ENCODE results near the gene COL4A2. TPM values are rescaled to one million over a fixed set of nuclear protein-coding genes. Genes with fewer than 3 reads are reported as not detected.

COL4A2 gene
- total RNA-seq, 4 donors from 2014 or later, result 75.1 to 322 (median 115) TPM

GRCh38 chr13:110475117-110475516 is 168.0 kb downstream of the COL4A2 start:
- intact Hi-C loops (cut with DNase I; ENCODE audit: low total_unique reads), result no loop called here
- 67 to 81% methylated on average over 3 to 9 of the region's 9 CpGs for WGBS, 2 donors (ENCODE audit: low coverage in 1 of 2)
- no peaks in the 10 kb centered on the region for H3K36me3 ChIP-seq

GRCh38 chr13:110475550-110476219 is 168.6 kb downstream of the COL4A2 start:
- no peak for DNase-seq
- Histone ChIP-seq H3K9me3 (no peaks in the 10 kb centered on the region), H3K27ac (no peak overlapping the region), H3K4me3 (no peak overlapping the region), H3K36me3 (no peaks in the 10 kb centered on the region), H3K27me3 (no peaks in the 10 kb centered on the region), H3K4me1 (no peaks in the 10 kb centered on the region)
- in situ Hi-C loops (cut with MboI; ENCODE audit: low pct_ligation_motif_present in 1 of 4, low pct_unique_long_range_greater_than_20kb in 1 of 4, low sequenced_read_pairs in 3 of 4), result no loop called here
- 90 to 93% methylated on average over 9 to 18 of the region's 18 CpGs for WGBS, 2 donors (ENCODE audit: low coverage in 1 of 2)
- TF ChIP-seq CTCF (IDR thresholded peaks at IDR 0.05) (no peak), EP300 (IDR thresholded peaks at IDR 0.05; ENCODE audit: low read depth) (no peak), POLR2A (IDR thresholded peaks at IDR 0.05) (no peak), POLR2AphosphoS5 (IDR thresholded peaks at IDR 0.05) (no peak)
- intact Hi-C loops (cut with DNase I; ENCODE audit: low total_unique reads), result no loop called here

More at GRCh38 chr13:110475117-110475516, 168.0 kb downstream of the COL4A2 start:
- in situ Hi-C loops (cut with MboI; ENCODE audit: low pct_ligation_motif_present in 1 of 4, low pct_unique_long_range_greater_than_20kb in 1 of 4, low sequenced_read_pairs in 3 of 4), result no loop called here
- Histone ChIP-seq H3K4me3 (no peak overlapping the region), H3K27ac (no peak overlapping the region), H3K4me1 (no peaks in the 10 kb centered on the region), H3K27me3 (no peaks in the 10 kb centered on the region), H3K9me3 (no peaks in the 10 kb centered on the region)
- TF ChIP-seq POLR2A (IDR thresholded peaks at IDR 0.05), result no peak
- TF ChIP-seq CTCF (IDR thresholded peaks at IDR 0.05), result no peak
- TF ChIP-seq EP300 (IDR thresholded peaks at IDR 0.05; ENCODE audit: low read depth), result no peak
- TF ChIP-seq POLR2AphosphoS5 (IDR thresholded peaks at IDR 0.05), result no peak
- DNase-seq, result no peak

- in situ Hi-C loops (cut with MboI; ENCODE audit: low pct_ligation_motif_present in 1 of 4, low pct_unique_long_range_greater_than_20kb in 1 of 4, low sequenced_read_pairs in 3 of 4), result no loop called here
- no peaks in the 10 kb centered on the region for H3K36me3 ChIP-seq
Observed at GRCh38 chr13:110476220-110476617, 169.1 kb downstream of the COL4A2 start.

GRCh38 chr13:110477706-110478245 is 170.7 kb downstream of the COL4A2 start:
- H3K4me3 ChIP-seq, result no peak overlapping the region
- WGBS, 2 donors (ENCODE audit: low coverage in 1 of 2), result 69 to 91% methylated on average over 1 to 3 of the region's 4 CpGs
- no peaks in the 10 kb centered on the region for H3K9me3 ChIP-seq
- in situ Hi-C loops (cut with MboI; ENCODE audit: low pct_ligation_motif_present in 1 of 4, low pct_unique_long_range_greater_than_20kb in 1 of 4, low sequenced_read_pairs in 3 of 4) (no loop called here), intact Hi-C loops (cut with DNase I; ENCODE audit: low total_unique reads) (no loop called here)
- no peaks in the 10 kb centered on the region for H3K27me3 ChIP-seq
- no peak for DNase-seq
- no peak for TF ChIP-seq CTCF (IDR thresholded peaks at IDR 0.05)
- no peak for TF ChIP-seq EP300 (IDR thresholded peaks at IDR 0.05; ENCODE audit: low read depth)
- no peak for TF ChIP-seq POLR2A (IDR thresholded peaks at IDR 0.05)
- no peak for TF ChIP-seq POLR2AphosphoS5 (IDR thresholded peaks at IDR 0.05)
- H3K36me3 ChIP-seq, result no peaks in the 10 kb centered on the region
- H3K4me1 ChIP-seq, result no peaks in the 10 kb centered on the region
- no peak overlapping the region for H3K27ac ChIP-seq

More at GRCh38 chr13:110476220-110476617, 169.1 kb downstream of the COL4A2 start:
- Histone ChIP-seq H3K27ac (no peak overlapping the region), H3K4me3 (no peak overlapping the region), H3K4me1 (no peaks in the 10 kb centered on the region), H3K27me3 (no peaks in the 10 kb centered on the region), H3K9me3 (no peaks in the 10 kb centered on the region)
- 87 to 88% methylated on average over 3 to 12 of the region's 12 CpGs for WGBS, 2 donors (ENCODE audit: low coverage in 1 of 2)
- TF ChIP-seq POLR2A (IDR thresholded peaks at IDR 0.05) (no peak), EP300 (IDR thresholded peaks at IDR 0.05; ENCODE audit: low read depth) (no peak), CTCF (IDR thresholded peaks at IDR 0.05) (no peak), POLR2AphosphoS5 (IDR thresholded peaks at IDR 0.05) (no peak)
- no peak for DNase-seq
- intact Hi-C loops (cut with DNase I; ENCODE audit: low total_unique reads), result no loop called here

Data from transverse colon (tissue), 4 donors.